ENCODE results near the gene ARL8B. TPM values are rescaled to one million over a fixed set of nuclear protein-coding genes. Genes with fewer than 3 reads are reported as not detected.

Gene ARL8B
- total RNA-seq, 1 experiment from 2014 or later = 29.0 TPM

GRCh38 chr3:5168110-5168509 is 46.0 kb downstream of the ARL8B start:
- H3K27ac ChIP-seq (ENCODE audit: insufficient read length, low read depth, low read length) = no peak overlapping the region
- H3K79me2 ChIP-seq (ENCODE audit: insufficient read depth, low read length) = peaks cover 3% of the 10 kb centered on the region; the same call in 1 of the 2 replicates
- H3K4me1 ChIP-seq (ENCODE audit: insufficient read depth, low read length) = no peaks in the 10 kb centered on the region
- no peak overlapping the region for H3K4ac ChIP-seq (ENCODE audit: low read depth, low read length)
- no CpG with 5 or more reads among the region's 4 CpGs for WGBS (ENCODE audit: extremely low coverage, insufficient read length, low lambda C conversion rate)
- Mint-ChIP-seq H3K36me3 (ENCODE audit: insufficient read depth in 1 of 3, low read depth in 3 of 3) (peaks cover 3 to 10% (median 10%) of the 10 kb centered on the region in 3 experiments; a peak in 5 of 7 replicates), H3K4me1 (peaks cover 21% of the 10 kb centered on the region in 2 experiments), H3K27me3 (ENCODE audit: low read depth) (no peaks in the 10 kb centered on the region), H3K9me3 (no peaks in the 10 kb centered on the region), H3K27ac (no peak overlapping the region), H3K4me3 (no peak overlapping the region)
- no peak for TF ChIP-seq CTCF (conservative IDR thresholded peaks at IDR 0.05)
- no peak overlapping the region for H2BK20ac ChIP-seq (ENCODE audit: low read depth, low read length, poor library complexity, severe bottlenecking)
- no peak overlapping the region for H2BK5ac ChIP-seq (ENCODE audit: insufficient read length, low read length)
- H3K56ac ChIP-seq (ENCODE audit: insufficient read length, low read depth, low read length) = no peak overlapping the region
- no peak overlapping the region for H3K23ac ChIP-seq (ENCODE audit: insufficient read length, low read depth, low read length)
- no peak for DNase-seq
- H3K79me1 ChIP-seq (ENCODE audit: insufficient read depth, low read depth, low read length, poor library complexity, severe bottlenecking) = no peaks in the 10 kb centered on the region
- no peak overlapping the region for H2BK12ac ChIP-seq (ENCODE audit: insufficient read length, low read depth, low read length)
- no peak overlapping the region for H4K91ac ChIP-seq (ENCODE audit: insufficient read length, low read depth, low read length)
- H4K8ac ChIP-seq (replicated peaks; ENCODE audit: insufficient read length, low read depth, low read length) = no peak overlapping the region
- H3K9me3 ChIP-seq (ENCODE audit: control insufficient read depth, low read depth, low read length) = no peaks in the 10 kb centered on the region
- H2BK15ac ChIP-seq (ENCODE audit: low read depth, low read length) = no peak overlapping the region
- H4K5ac ChIP-seq (ENCODE audit: insufficient read length, low read depth, low read length) = no peak overlapping the region
- no peak overlapping the region for H2AK5ac ChIP-seq (ENCODE audit: insufficient read length, low read length)
- H3K14ac ChIP-seq (ENCODE audit: insufficient read depth, low read length) = no peak overlapping the region
- H3K27me3 ChIP-seq (ENCODE audit: insufficient read depth, low read length) = no peaks in the 10 kb centered on the region
- no peak overlapping the region for H2AFZ ChIP-seq (ENCODE audit: low read length)
- H2BK120ac ChIP-seq (ENCODE audit: low read depth, low read length, poor library complexity, severe bottlenecking) = no peak overlapping the region
- no peaks in the 10 kb centered on the region for H3K23me2 ChIP-seq (ENCODE audit: insufficient read length, low read depth, low read length, poor library complexity, severe bottlenecking)
- no peaks in the 10 kb centered on the region for H4K20me1 ChIP-seq (ENCODE audit: control insufficient read depth, insufficient read depth, insufficient read length)
- H3K4me2 ChIP-seq (ENCODE audit: insufficient read depth, insufficient read length, low read length) = no peak overlapping the region
- H3K9ac ChIP-seq (ENCODE audit: extremely low read depth, insufficient read length, low read length) = no peak overlapping the region
- no peak overlapping the region for H3K18ac ChIP-seq (ENCODE audit: insufficient read length, low read depth, low read length)
- no peak overlapping the region for H3T11ph ChIP-seq (ENCODE audit: low read length)
